HS-27A (cell line): ENCODE results near the gene RAD51.

ENCODE experiments used
- DNase-seq: peaks from one replicate; pipeline ENCODE4 v3.0.0-alpha.2; 2012; ENCODE audit warnings: low read depth, missing footprints

RAD51 gene

GRCh38 chr15:40722934-40723333, 28.0 kb downstream of the RAD51 start:
- DNase-seq, result no peak

GRCh38 chr15:40723919-40724318, 28.9 kb downstream of the RAD51 start:
- no peak for DNase-seq

- DNase-seq, result no peak
Measured at GRCh38 chr15:40731034-40731433, 36.1 kb downstream of the RAD51 start.

- DNase-seq, result no peak
Measured at GRCh38 chr15:40736575-40736974, 41.6 kb downstream of the RAD51 start.

GRCh38 chr15:40737048-40737447, 42.1 kb downstream of the RAD51 start:
- DNase-seq, result no peak

- no peak for DNase-seq
Measured at GRCh38 chr15:40739047-40739446, 44.1 kb downstream of the RAD51 start.

- no peak for DNase-seq
Measured at GRCh38 chr15:40739854-40740253, 44.9 kb downstream of the RAD51 start.

GRCh38 chr15:40743485-40743901, 48.5 kb downstream of the RAD51 start:
- DNase-seq, result no peak

- DNase-seq, result no peak
Measured at GRCh38 chr15:40743921-40744814, 49.2 kb downstream of the RAD51 start.

GRCh38 chr15:40744815-40745152, 49.8 kb downstream of the RAD51 start:
- DNase-seq, result no peak

GRCh38 chr15:40746916-40747418, 52.0 kb downstream of the RAD51 start:
- DNase-seq, result no peak

GRCh38 chr15:40747685-40748631, 53.0 kb downstream of the RAD51 start:
- DNase-seq, result no peak

GRCh38 chr15:40749151-40749630, 54.2 kb downstream of the RAD51 start:
- DNase-seq, result no peak

GRCh38 chr15:40750885-40751284, 55.9 kb downstream of the RAD51 start:
- DNase-seq, result no peak

GRCh38 chr15:40751745-40752144, 56.8 kb downstream of the RAD51 start:
- no peak for DNase-seq

GRCh38 chr15:40754574-40754882, 59.6 kb downstream of the RAD51 start:
- no peak for DNase-seq

- DNase-seq, result peak; percentile 81
Measured at GRCh38 chr15:40754883-40755811, 60.2 kb downstream of the RAD51 start, which contains the start of gene RMDN3. Gene RMDN3 (minus strand): TSS chr15:40755254. CDS start chr15:40754783, 471 bp downstream.

- DNase-seq, result no peak
Measured at GRCh38 chr15:40755812-40756208, 60.8 kb downstream of the RAD51 start.

GRCh38 chr15:40756938-40757337, 62.0 kb downstream of the RAD51 start:
- DNase-seq, result no peak

GRCh38 chr15:40759961-40760360, 65.0 kb downstream of the RAD51 start:
- DNase-seq, result no peak
